Measurements from ENCODE around the gene ZNF263.
"Not testable (repeated sequence)": the region's sequence is repeated elsewhere in the genome, so short reads cannot be mapped to it uniquely, and the experiment has no call there.

Gene ZNF263

DNA sequence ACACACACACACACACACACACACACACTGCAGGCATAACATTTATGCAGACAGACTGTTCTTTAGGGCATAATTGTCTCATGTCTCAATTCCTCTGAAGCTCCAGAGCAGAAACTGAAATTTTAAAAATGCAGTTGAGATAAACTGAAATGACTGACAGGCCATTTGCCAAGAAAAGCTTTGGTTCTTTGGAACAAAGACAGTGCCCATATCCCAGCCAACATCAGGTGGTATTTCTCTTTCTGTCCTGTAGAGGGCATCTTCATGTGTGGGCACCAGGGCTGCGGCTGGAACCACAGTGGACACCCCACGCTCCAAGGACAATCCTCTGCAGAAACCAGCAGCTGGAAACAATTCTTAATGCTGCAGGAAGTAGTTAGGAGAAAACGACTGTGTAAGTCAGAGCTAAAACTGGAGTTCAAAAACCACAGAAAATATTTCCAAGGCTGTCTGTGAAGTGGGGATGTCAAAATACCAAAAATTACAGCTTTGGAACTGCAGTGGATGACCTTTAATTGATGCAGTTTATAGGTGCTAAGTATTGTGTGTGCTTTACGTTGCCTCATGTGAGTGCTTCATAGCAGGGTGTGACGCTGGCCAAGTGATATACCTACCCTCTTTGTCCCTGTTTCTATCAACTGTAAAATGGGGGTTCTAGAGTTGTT, 16.3 kb upstream of the ZNF263 start:
- no peak for DNase-seq (ENCODE audit: low spot score)

DNA sequence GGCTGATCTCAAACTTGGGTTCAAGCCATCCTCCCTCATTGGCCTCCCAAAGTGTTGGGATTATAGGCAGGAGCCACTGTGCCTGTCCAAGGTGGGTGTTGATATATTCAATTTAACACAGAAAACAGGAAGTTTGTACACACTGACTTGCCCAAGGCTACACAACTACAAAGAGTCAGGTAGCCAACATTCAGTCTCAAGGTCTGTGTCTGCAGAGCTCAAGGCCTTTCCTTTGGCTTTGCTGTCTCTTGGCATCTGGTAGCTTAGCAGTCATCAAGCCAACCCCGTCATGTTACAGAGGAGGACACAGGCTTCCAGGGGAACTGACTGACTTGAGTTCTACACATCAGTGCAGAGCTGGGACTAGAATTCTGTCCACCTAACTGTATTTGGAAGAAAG, 15.0 kb upstream of the ZNF263 start:
- DNase-seq (ENCODE audit: low spot score), result no peak

DNA sequence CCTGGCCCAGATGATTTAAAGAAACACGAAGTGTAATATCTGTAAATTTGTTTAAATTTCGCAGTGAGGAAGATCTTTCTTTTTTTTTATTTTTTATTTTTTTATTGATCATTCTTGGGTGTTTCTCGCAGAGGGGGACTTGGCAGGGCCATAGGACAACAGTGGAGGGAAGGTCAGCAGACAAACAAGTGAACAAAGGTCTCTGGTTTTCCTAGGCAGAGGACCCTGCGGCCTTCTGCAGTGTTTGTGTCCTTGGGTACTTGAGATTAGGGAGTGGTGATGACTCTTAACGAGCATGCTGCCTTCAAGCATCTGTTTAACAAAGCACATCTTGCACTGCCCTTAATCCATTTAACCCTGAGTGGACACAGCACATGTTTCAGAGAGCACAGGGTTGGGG, 12.6 kb upstream of the ZNF263 start:
- not testable (repeated sequence) for DNase-seq (ENCODE audit: low spot score)

DNA sequence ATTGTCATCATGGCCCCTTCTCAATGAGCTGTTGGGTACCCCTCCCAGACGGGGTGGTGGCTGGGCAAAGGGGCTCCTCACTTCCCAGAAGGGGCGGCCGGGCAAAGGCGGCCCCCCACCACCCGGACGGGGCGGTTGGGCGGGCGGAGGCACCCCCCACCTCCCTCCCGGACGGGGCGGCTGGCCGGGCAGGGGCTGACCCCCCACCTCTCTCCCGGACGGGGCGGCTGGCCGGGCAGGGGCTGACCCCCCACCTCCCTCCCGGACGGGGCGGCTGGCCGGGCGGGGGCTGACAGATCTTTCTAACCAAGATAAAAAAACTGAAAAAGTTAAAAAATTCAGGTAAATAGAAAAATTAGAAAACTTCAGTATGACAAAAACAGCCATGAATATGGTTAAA, 12.0 kb upstream of the ZNF263 start:
- DNase-seq (ENCODE audit: low spot score), result not testable (repeated sequence)

DNA sequence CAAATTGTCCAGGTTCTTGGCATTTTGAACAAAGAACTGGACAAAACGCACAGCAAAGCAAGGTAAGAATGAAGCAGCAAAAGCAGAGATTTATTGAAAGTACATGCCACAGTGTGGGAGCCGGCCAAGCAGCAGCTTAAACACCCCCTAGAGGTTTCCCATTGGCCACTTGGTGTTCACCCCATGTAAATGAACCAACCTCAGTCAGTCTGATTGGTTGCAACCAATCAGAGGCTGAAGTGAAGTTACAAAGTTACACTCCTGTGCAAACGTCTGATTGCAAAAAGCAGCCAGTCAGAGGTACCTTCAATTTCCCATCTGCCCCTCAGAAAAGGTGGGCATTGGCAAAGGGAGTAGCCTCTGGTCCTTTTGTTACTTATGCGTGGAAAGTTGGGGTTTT, 8.8 kb upstream of the ZNF263 start:
- DNase-seq (ENCODE audit: low spot score), result no peak

DNA sequence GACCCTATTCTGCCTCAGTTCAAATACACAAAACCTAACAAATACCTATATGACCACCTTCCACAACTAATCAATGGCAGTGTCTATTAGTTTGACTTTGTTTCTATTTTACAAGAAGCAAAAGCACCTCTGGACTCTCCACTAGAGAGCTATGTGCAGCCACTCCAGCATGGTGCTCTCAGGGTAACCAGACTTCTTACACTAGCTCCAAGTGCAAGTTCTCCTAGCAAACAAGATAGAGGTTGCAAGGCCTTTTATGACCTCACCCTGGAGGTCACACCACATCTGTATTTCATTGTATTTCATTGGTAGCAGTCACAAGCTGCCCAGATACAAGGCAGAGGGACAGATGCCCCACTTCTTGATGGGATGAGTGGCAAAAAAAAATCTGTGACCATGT, 8.3 kb upstream of the ZNF263 start:
- no peak for DNase-seq (ENCODE audit: low spot score)

DNA sequence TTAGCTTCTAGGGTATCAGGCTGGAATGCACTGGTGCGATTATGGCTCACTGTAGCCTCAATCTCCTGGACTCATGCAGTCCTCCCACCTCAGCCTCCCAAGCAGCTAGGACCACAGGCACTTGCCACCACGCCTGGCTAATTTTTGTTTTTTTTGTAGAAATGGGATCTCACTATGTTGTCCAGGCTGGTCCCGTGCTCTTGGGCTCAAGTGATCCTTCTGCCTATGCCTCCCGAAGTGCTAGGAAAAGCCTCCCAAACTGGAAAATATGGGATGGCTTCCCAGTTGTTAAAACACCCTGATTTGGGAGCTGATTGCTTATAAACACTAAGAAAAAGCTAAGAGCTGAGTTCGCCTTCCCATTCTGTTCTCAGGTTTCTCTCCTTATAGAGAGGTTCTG, 6.6 kb upstream of the ZNF263 start:
- DNase-seq (ENCODE audit: low spot score), result no peak

DNA sequence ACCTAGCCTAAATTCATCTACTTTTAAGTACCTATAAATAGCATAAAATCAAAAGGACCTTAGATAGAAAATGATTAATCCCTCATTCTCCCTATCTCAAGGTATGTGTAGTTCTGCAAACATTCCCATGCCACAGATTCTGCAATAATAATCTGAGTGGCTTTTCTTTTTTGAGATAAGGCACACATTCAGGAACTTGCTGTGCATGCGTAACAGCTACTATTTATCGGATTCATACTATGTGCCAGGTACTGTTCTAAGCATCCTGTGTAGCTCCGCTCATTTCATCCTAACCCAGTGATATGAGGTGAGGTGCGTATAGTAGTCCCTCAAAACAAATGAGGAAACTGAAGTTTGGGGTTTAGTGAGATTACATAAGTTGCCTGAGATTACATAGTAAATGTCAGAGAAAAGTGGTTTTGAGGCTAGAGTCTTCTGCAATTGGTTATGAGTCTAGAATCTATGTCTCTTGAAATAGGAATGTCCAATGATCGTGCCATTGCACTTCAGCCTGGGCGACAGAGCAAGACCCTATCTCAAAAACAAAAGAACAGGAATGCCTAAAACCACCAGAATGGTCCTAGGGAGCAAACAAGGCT, 2.0 kb upstream of the ZNF263 start:
- DNase-seq (ENCODE audit: low spot score), result no peak

DNA sequence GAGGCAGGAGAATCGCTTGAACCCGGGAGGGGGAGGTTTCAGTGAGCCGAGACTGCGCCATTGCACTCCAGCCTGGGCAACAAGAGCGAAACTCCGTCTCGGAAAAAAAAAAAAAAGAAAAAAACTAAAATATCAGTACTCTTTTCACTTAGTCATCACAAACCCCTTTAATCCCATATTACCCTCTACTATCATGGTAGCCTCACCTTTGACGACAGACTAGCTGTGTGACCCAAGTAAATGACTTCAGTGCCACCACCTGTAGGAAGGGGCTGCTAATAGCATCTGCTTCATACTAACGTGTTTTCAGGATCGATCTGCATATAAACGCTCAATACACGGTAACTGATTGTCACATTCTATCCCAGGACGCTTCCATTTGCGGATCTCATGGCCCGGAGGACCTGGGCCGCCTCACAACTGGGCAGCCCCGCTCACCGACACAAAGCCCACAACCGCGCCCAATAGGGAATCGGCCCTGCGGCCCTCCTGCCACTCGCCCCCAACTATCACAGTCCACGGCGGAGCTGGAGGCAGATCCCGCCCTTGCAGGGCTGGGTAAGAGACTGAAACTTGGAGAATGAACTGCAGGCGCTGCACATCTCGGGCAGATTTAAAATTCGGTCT, 1.1 kb upstream of the ZNF263 start:
- peak; percentile 88 for DNase-seq (ENCODE audit: low spot score)

DNA sequence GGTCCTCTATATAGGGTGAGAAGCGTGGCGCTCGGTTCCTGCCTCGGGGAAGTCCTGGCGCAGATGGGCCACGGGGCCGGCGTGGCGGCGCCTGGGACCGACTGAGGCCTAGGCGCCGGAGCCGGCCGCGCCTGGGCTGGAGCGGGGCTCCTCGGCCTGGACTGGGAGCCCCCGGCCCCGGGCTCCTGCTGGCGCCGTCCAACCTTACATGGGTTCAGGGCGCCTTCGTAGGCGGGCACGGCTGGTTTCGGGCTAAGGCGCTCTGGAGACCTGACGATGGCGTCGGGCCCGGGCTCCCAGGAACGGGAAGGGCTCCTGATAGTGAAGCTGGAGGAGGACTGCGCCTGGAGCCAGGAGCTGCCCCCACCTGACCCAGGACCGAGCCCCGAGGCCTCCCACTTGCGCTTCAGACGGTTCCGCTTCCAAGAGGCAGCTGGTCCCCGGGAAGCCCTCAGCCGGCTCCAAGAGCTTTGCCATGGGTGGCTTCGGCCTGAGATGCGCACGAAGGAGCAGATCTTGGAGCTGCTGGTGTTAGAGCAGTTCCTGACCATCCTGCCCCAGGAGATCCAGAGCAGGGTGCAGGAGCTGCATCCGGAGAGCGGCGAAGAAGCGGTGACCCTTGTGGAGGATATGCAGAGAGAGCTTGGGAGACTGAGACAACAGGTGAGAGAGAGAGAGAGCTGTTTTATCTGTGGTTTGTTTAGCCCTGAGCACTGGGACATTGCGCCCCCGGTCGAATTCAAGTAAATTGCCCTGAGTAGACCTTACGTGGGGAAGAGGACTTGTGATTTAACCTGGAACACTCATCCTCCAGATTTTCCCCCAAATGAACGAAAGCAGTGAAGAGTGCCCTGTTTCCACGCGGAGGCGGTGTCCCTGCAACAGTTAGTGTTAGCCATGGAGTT, 504 bp downstream of the ZNF263 start:
- no peak for DNase-seq (ENCODE audit: low spot score)

DNA sequence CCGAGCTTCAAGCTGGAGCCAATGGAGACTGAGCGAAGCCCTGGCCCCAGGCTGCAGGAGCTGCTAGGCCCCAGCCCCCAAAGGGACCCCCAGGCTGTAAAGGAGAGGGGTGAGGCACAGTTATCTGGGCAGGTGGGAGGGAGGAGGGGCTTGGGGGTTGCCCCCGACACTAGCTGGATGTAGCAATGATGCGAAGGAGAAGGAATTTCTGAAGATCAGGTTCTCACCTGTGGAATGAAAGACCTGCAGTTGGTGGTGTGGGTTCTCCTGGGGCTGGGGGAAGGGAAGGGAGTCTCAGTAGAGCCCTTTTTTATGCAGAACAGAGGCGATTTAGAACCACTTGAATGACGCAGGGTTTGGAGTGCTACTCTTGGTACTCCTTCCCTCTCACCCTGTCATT, 1.8 kb downstream of the ZNF263 start:
- no peak for DNase-seq (ENCODE audit: low spot score)

DNA sequence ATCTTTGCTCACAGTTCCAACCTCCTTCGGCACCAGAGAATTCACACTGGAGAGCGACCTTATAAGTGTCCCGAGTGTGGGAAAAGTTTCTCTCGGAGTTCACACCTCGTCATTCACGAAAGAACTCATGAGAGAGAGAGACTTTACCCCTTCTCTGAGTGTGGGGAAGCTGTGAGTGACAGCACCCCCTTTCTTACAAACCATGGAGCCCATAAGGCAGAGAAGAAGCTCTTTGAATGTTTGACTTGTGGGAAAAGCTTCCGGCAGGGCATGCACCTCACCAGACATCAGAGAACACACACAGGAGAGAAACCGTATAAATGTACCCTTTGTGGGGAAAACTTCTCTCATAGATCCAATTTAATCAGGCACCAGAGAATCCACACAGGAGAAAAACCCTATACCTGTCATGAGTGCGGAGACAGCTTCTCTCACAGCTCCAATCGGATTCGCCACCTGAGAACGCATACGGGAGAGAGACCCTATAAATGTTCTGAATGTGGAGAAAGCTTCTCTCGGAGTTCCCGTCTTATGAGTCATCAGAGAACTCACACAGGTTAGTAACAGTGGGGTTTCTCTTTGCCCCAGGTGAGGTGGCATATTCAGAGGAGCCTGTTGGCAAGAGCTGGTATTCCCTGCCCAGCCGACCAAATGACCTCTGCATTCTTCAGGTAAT, 6.8 kb downstream of the ZNF263 start:
- no peak for DNase-seq (ENCODE audit: low spot score)

DNA sequence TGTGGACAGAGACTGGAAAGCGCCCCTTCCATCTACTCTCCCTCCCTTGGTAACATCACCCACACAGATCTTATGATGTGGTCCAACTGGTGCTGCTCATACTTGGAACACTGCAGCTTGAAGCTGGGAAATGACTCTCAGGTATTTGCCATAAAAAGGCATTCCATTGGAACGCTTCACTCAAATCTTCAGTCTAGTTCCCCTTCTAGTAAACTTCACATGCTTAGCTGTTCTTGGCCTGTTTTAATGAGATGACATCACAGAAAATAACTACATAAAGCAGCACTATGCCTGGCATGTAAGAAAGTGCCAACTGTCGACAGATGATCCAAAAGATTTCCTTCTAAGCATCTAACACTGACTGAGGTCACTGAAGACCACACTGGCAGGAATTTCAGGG, 9.3 kb downstream of the ZNF263 start:
- no peak for DNase-seq (ENCODE audit: low spot score)

DNA sequence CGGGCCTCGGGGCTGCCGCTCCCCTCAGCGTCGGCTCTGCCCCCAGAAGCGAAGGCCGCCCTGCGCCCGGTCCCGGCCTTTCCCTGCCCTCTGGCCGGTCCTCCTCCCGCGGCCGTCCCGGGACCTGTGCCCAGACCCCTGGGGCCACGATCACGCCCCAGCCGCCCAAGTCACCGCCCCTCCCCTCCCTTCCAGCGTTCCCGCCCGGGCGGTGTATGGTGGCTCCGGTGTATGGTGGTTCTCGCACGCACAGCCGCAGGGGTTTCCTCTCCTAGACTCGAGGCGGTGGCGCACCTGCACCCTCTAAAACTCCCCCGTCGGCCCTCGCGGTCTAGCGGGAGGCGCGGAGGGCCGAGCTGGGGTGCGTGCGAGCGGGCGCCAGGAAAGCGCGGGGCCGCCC, 11.9 kb downstream of the ZNF263 start:
- DNase-seq (ENCODE audit: low spot score), result no peak

DNA sequence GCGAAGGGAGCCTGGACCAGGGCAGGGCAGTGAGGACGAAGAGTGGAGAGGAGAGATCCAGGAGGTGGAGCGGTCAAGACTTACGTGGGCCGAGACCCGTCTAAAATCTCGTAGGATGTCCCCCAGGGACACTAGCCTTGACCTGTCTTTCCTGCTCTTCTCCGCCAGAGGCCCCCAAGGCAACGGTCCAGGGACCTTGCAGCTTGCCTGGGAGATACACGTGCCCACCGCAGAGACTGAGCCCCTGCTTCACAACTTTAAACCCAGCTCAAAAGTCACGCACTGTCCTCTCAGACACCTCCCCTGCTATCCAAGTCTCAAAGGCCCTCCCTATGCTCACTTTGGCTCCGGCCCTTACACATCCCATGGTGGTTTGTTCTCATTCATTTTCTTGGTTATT, 12.5 kb downstream of the ZNF263 start:
- no peak for DNase-seq (ENCODE audit: low spot score)

DNA sequence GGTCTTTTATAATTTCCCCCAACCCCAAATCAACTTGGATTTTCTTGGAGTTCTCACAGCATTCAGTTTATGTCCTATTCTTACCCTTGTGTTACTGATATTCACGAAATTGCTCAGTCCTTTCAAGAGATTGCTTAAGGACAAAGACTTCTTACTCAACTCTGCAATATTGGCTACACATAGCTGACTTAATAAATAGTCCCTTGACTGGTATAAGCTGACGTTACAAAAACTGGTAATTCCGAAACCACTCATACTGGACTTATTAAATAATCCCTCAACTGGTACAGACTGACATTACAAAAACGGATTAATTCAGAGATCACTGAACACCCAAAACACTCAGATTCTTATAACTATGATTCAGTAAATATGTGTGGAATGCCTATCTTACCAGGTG, 21.1 kb downstream of the ZNF263 start:
- no peak for DNase-seq (ENCODE audit: low spot score)

DNA sequence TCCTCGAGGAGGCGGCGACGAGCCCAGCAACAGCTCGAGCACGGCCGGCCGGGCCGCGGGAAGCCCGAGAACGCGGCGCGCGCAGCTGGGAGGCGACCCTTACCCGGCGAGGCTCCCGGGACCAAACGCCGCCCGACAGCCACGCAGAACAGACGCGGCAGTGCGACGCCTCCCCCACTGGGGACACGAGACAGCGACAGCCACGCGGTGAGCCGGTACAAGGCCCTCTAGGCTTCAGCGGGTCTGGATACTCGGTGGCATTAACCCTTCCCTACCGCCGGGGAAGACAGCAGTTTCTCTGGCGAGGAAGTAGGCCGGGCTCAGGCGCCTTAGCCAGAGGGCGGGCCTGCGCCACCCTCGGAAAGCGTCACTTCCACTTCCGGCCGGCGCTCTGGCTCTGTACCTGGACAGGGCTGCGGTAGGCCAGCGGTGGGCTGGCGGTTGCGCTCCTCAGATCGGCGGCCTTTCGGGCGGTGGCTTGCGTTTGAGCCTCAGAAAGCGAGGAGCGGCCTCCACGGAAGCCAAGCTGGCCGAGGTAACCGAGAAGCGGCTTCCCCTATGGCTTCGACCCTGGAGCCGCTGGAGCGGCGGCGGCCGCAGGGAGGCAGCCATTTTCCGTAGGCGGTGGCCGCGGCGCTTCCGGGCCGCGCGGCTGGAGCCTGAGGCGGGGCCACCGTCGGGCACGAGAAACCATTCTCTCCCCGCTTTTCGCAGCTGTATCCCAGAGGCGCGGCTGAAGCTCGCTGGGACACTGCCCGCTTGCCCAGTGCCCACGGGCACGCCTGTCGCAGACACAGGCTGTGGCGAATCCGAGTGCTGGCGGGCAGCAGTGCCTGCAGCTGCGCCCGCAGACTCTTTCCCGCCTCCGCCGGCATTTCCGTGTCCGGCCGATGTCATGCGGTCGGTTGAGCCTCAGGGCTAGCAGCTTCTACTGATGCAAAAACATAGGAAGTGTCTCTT, 22.1 kb downstream of the ZNF263 start, which contains the start of the genes TIGD7 and ZNF75A:
TIGD7 (minus strand) TSS at position 322 of the 960 bp plus-strand sequence. CDS start 4,816 bp downstream, outside the sequence.
ZNF75A (plus strand) TSS at position 389 of the 960 bp plus-strand sequence. CDS start 2,932 bp downstream, outside the sequence.
- DNase-seq (ENCODE audit: low spot score), result peak; percentile 89

DNA sequence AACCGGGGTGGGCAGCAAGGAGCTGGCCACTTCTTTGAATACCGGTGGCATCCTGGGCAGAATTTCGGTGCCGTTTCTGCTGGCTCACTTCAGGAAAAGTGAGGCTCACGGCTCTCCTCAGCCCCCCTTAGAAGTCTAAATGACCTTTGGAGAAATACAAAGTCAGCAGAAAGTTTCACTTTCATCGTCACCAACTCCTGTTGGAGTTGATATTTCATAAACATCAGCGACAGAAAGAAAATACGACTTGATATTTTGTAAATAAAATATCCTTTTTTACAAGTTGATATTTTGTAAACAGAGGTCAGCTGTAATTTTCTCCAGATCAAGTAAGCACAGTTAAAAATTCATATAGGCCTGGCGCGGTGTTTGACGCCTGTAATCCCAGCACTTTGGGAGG, 22.8 kb downstream of the ZNF263 start:
- DNase-seq (ENCODE audit: low spot score), result no peak

DNA sequence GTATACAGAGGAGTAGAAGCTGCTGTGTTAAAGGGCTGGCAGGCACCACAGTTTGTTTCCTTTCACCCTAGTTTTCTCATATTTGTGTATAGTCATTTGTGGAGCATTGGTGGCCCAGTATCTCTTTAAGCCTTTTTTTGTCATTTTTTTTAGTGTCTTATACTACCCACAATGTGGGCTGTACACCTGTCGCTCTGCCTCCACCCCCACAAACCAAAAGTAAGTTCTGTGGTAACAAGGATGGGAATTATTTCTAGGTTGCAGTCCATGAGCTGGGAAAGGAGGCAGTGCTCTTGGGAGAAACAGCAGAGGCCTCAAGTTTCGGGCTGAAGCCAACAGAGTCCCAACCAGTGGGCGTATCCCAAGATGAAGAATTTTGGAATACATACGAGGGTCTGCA, 28.2 kb downstream of the ZNF263 start:
- DNase-seq (ENCODE audit: low spot score), result no peak

DNA sequence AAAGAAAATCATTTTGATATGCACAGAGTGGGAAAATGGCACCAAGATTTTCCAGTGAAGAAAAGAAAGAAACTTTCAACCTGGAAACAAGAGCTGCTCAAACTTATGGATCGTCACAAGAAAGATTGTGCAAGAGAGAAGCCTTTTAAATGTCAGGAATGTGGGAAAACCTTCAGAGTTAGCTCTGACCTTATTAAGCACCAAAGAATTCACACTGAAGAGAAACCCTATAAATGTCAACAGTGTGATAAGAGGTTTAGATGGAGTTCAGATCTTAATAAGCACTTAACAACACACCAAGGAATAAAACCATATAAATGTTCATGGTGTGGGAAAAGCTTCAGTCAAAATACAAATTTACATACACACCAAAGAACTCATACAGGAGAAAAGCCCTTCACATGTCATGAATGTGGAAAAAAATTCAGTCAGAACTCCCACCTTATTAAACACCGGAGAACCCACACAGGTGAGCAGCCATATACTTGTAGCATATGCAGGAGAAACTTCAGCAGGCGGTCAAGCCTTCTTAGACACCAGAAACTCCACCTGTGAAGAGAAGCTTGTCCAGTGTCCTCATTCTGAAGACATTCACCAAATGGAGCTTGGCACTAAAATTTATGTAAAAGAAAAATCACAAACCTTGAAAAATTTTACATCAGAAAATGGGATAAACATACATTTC, 34.2 kb downstream of the ZNF263 start:
- no peak for DNase-seq (ENCODE audit: low spot score)
